Frontal cortex (tissue), 4 donors: ENCODE results near the gene GLIPR1L1. TPM values are rescaled to one million over a fixed set of nuclear protein-coding genes. Genes with fewer than 3 reads are reported as not detected.
A peak's percentile ranks its signal among the peaks of the same experiment; 100 is the strongest.
"Not testable (repeated sequence)": the region's sequence is repeated elsewhere in the genome, so short reads cannot be mapped to it uniquely, and the experiment has no call there.

ENCODE experiments used
- DNase-seq, 2 donors: peaks; one replicate each; pipeline ENCODE4 v3.0.0; 2012; ENCODE audit warnings: low spot score in 2 of 2
- FAIRE-seq: peaks from 2 replicates; lab custom pipeline; 2012; peaks lifted over from hg19 to GRCh38; lab: Jason Lieb, UNC
- total RNA-seq: library from RNA; depleted of rRNA; stranded (reverse); fragments of >200 nt; gene quantifications from one replicate; pipeline ENCODE4 v1.2.3, GENCODE V29; 2014
- donor health status: control.
- donor health status: control.
- donor health status: control.

The GLIPR1L1 gene
- total RNA-seq, 1 donor from 2014 or later = under 0.01 TPM

- not testable (repeated sequence) for DNase-seq, FAIRE-seq
Observed at GRCh38 chr12:75346215-75346614, 11.7 kb downstream of the GLIPR1L1 start.

DNA sequence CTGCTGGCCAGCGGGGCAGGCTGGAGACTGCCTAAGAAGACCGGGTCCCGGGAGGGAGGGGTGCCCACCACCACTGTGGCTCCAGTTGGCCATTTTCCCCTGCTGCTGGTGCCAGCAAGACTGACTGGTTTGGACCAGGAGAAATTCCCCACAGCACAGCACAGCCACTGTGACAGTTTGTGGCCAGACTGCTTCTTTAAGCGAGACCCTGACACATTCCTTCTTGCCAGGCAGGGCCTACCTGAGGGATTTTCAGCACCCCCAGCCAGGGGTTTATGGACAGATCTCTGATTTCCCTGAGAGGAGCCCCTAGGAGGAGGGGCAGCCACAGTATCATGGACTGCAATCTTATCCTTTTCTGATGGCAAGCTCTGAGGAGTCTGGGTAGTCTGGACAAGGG lies 15.5 kb downstream of the GLIPR1L1 start:
- DNase-seq (no peak), FAIRE-seq (no peak)

- DNase-seq (no peak), FAIRE-seq (no peak)
Observed at GRCh38 chr12:75350413-75350812, 15.9 kb downstream of the GLIPR1L1 start.

- no peak for DNase-seq
- FAIRE-seq = no peak
Observed at GRCh38 chr12:75354011-75354410, 19.5 kb downstream of the GLIPR1L1 start.

GRCh38 chr12:75360920-75361319 lies 26.4 kb downstream of the GLIPR1L1 start:
- FAIRE-seq (no peak), DNase-seq (no peak)

DNA sequence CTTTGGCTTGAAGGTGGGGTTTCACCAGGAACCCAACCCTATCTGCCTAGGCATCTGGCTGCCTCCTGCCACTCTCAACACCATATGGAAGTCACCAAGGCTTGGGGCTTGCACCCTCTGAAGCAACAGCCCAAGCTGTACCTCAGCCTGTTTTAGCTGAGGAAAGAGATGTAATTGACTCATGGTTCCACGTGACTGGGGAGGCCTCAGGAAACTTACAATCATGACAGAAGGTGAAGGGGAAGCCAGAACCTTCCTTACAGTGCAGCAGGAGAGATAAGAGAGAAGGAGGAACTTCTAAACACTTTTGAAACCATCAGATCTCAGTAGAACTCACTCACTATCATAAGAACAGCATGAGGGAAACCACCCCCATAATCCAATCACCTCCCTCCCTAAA lies 26.9 kb downstream of the GLIPR1L1 start:
- no peak for DNase-seq
- FAIRE-seq = no peak

DNA sequence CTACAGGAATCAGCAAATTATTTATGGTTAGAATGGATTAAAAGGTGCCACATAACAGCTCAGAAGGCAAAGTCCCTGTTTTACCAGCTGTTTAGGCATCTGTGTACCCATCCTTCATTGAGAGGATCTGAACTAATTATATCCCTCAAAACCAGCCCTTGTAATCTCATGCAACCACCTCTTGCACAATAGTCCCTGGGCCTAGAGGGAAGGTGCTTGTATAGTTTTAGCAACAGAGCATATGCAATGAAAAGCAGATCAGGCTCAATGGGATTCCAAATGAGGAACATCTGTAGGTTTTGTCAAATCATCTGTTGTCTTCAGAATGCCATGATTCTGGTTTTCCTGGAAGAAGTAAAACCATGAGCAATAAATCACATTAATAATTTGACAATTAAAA lies 30.4 kb downstream of the GLIPR1L1 start:
- DNase-seq (no peak), FAIRE-seq (no peak)

DNA sequence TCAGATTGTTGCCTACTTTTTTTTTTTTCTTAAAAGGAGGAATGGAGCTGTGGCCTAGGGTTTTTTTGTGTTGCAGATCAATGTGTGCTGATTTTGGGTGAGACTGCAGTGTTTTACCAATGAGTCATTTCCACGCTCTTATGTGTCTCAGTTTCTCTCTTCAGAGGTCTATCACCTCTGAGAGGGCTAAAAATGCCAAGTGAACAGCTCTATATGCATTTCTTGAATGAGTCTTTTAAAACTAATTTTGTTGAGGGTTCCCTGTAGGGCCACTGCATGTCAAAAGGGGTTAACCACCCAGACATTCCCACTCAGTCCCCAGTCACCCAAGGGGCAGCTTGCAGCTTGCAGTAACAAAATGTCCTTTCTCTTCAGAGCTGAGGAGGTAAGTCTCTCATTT lies 32.2 kb downstream of the GLIPR1L1 start:
- FAIRE-seq (no peak), DNase-seq (no peak)

- DNase-seq = no peak
Observed at GRCh38 chr12:75374971-75375370, 40.5 kb downstream of the GLIPR1L1 start.

GRCh38 chr12:75378354-75378753 lies 43.9 kb downstream of the GLIPR1L1 start:
- DNase-seq (no peak), FAIRE-seq (no peak)

More at GRCh38 chr12:75374971-75375370, 40.5 kb downstream of the GLIPR1L1 start:
- FAIRE-seq = no peak

DNA sequence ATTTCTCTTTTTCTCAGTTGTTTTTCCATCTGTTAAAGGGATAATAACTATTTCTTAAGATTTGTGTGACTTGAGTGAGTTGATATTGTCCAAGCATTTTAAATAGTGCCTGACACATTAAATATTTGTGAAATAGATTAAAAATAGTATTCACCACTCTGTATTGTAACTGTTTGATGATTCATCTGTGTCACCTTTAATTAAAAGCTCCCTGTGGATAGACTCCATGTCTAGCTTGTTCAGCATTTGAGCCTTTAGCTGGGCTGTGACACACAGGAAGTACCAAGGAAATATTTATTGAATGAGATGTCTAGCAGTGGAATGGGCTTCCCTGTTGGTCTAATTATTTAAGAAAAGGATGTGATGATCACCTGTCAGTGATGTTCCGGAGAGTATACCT lies 54.6 kb downstream of the GLIPR1L1 start:
- no peak for FAIRE-seq
- no peak for DNase-seq

- DNase-seq = no peak
- FAIRE-seq = no peak
Observed at GRCh38 chr12:75389706-75390105, 55.2 kb downstream of the GLIPR1L1 start.

DNA sequence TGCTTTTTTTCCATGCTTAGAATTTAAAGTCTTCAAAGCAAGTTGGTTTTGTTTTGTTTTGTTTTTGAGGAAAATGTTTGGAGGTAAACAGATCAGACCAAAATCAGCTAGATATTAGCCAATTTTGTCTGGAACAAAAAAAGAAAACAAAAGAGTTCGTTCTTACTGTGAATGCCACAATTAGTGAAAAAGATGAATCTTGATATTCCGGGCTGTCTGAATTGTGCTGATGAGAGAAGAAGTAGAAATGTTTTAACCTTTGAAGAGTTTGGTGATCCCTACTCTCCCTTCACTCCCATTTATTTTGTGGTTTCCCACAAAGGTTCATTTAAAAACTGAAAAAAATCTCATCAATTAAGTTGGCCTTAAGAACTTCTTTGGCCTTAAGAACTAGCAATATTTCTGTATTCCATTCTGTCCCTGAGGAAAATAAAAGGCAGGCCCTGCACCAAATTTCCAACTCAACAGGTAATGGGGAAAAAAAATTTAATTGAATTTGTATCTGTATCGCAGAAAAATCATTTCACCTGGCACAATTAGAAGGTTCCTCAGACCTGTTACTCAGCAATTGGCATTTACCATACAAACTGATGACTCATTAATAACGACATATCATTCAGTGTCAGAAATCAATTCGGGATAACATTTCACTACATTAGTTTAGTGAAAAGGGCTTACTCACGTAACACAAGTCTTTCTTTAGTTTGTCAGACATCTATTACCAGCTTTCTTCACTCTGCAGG lies 55.9 kb downstream of the GLIPR1L1 start:
- FAIRE-seq = no peak
- DNase-seq = no peak

DNA sequence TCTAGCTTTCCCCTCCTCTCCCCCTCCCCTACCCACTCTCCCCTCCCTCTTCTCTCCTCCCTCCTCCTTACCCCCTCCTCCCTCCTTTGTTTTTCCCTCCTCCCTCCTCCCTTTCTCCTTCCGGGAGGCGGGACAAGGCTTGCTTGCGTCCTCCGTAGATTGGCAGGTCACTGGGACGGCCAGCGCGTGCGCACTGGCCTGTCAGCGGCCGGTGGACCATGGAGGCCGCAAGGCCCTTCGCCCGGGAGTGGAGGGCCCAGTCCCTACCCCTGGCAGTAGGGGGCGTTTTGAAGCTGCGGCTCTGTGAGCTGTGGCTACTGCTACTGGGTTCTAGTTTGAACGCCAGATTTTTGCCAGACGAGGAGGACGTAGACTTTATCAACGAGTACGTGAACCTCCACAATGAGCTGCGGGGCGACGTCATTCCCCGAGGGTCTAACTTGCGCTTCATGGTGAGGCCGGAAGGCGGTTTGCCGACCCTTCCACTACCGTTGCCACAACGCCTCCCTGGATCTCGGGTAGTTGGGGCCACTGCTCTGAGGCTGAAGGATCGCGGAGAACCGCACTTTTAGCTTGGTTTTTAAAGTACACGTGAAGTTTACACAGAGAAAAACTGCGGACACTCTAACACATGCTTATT lies 56.5 kb downstream of the GLIPR1L1 start, which contains the start of gene GLIPR1L2:
Gene GLIPR1L2 (plus strand): TSS at position 191 of the 640 bp plus-strand sequence. CDS start 28 bp downstream, at position 219.
- DNase-seq = peak; percentile 60 to 74
- FAIRE-seq = no peak

GRCh38 chr12:75404231-75404630 lies 69.8 kb downstream of the GLIPR1L1 start:
- no peak for FAIRE-seq
- DNase-seq = no peak

- FAIRE-seq (no peak), DNase-seq (no peak)
Observed at GRCh38 chr12:75407683-75408082, 73.2 kb downstream of the GLIPR1L1 start.

DNA sequence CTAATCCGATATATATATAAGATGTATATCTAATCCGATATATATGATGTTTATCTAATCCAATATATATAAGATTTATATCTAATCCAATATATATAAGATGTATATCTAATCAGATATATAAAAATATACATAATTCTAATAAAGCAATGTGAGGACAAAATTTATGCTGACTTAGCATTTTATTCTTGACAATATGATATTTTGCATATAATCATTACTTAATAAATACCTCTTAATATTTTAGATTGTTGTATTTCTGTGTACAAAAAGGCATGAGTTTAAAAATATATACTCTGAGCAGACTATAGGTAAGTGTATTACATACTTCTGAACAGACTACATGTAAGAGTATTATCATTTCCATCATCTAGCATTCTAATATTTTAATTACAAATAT lies 75.4 kb downstream of the GLIPR1L1 start:
- DNase-seq = no peak
- FAIRE-seq = no peak

- FAIRE-seq (no peak), DNase-seq (no peak)
Observed at GRCh38 chr12:75414671-75415070, 80.2 kb downstream of the GLIPR1L1 start.

- DNase-seq = no peak
- no peak for FAIRE-seq
Observed at GRCh38 chr12:75419841-75420240, 85.4 kb downstream of the GLIPR1L1 start.
